Thoracic aorta (tissue), 2 donors: Measurements from ENCODE around the gene CHDH. TPM values are rescaled to one million over a fixed set of nuclear protein-coding genes. Genes with fewer than 3 reads are reported as not detected.

Experiments used
- ATAC-seq: fragments of 150-250 bp; one replicate; pipeline ENCODE4 v1.8.0; 2017; ENCODE audit warnings: low read depth; ENCODE audit not compliant: insufficient number of reproducible peaks, low FRiP score
- DNase-seq: peaks from one replicate; pipeline ENCODE4 v3.0.0-alpha.2; 2020; ENCODE audit warnings: low spot score
- H3K27ac ChIP-seq, 2 donors: fragments of 200-600 bp; sonication (generic); 1 replicate in 1 of 2; 2 replicates in 1 of 2; pipeline ENCODE4 v1.5.1; 2016; ENCODE audit warnings: mild to moderate bottlenecking in 2 of 2, moderate library complexity in 2 of 2
- H3K27me3 ChIP-seq: fragments of 200-600 bp; sonication (generic); replicated peaks from 2 replicates; pipeline ENCODE4 v1.6.0; 2016; ENCODE audit warnings: mild to moderate bottlenecking; ENCODE audit not compliant: insufficient read depth
- H3K36me3 ChIP-seq: fragments of 200-600 bp; sonication (generic); one replicate; pipeline ENCODE4 v1.5.1; 2016
- H3K4me1 ChIP-seq, 2 donors: fragments of 200-600 bp; sonication (generic); 1 replicate in 1 of 2; 2 replicates in 1 of 2; pipeline versions ENCODE4 v1.5.1 to v1.6.0; 2016; ENCODE audit warnings: low read depth in 2 of 2, mild to moderate bottlenecking in 1 of 2; ENCODE audit not compliant: control insufficient read depth in 1 of 2
- H3K4me3 ChIP-seq: fragments of 200-600 bp; sonication (generic); 2 replicates; pipeline ENCODE4 v1.5.1; 2016; ENCODE audit warnings: mild to moderate bottlenecking
- H3K9me3 ChIP-seq: fragments of 200-600 bp; sonication (generic); 2 replicates; pipeline ENCODE4 v1.5.1; 2016
- CTCF ChIP-seq: fragments of 200-600 bp; sonication (generic); IDR thresholded peaks from one replicate; pipeline ENCODE4 v1.5.1; 2019; ENCODE audit warnings: antibody characterized with exemption
- total RNA-seq, 2 donors: library from RNA; depleted of rRNA; stranded (reverse); fragments of >200 nt; gene quantifications; one replicate each; pipeline versions ENCODE4 v1.1.0 to v1.2.3, GENCODE V29; 2016

Gene CHDH
- total RNA-seq, 2 donors from 2014 or later: 0.68 to 8.4 TPM

- Histone ChIP-seq H3K4me3 (no peak overlapping the region), H3K4me1 (peaks cover 0 to 26% of the 10 kb centered on the region in 2 donors), H3K27ac (no peak overlapping the region), H3K9me3 (no peaks in the 10 kb centered on the region), H3K27me3 (no peaks in the 10 kb centered on the region), H3K36me3 (no peaks in the 10 kb centered on the region)
- TF ChIP-seq CTCF: no peak
- ATAC-seq: no peak
- DNase-seq: no peak
These were observed 43.9 kb downstream of the CHDH start for GRCh38 chr3:53802256-53802880.

- ATAC-seq (no peak), DNase-seq (no peak)
- Histone ChIP-seq H3K4me1 (peaks cover 0 to 20% of the 10 kb centered on the region in 2 donors), H3K4me3 (no peak overlapping the region), H3K27ac (no peak overlapping the region), H3K36me3 (no peaks in the 10 kb centered on the region), H3K9me3 (no peaks in the 10 kb centered on the region), H3K27me3 (no peaks in the 10 kb centered on the region)
- no peak for TF ChIP-seq CTCF
These were observed 44.9 kb downstream of the CHDH start for GRCh38 chr3:53801319-53801718.

GRCh38 chr3:53800041-53800906 lies 45.9 kb downstream of the CHDH start:
- H3K27me3 ChIP-seq: no peaks in the 10 kb centered on the region
- no peak overlapping the region for H3K4me3 ChIP-seq
- no peaks in the 10 kb centered on the region for H3K36me3 ChIP-seq
- no peak for ATAC-seq
- no peak for DNase-seq
- no peak overlapping the region for H3K27ac ChIP-seq
- TF ChIP-seq CTCF: no peak
- H3K4me1 ChIP-seq: peaks cover 2 to 22% of the 10 kb centered on the region in 2 donors
- H3K9me3 ChIP-seq: no peaks in the 10 kb centered on the region

- no peaks in the 10 kb centered on the region for H3K27me3 ChIP-seq
These were observed 46.8 kb downstream of the CHDH start for GRCh38 chr3:53799338-53799865.

More at GRCh38 chr3:53799338-53799865, 46.8 kb downstream of the CHDH start:
- no peak for TF ChIP-seq CTCF
- no peak for ATAC-seq
- H3K36me3 ChIP-seq: no peaks in the 10 kb centered on the region
- no peak for DNase-seq
- no peak overlapping the region for H3K27ac ChIP-seq
- no peaks in the 10 kb centered on the region for H3K9me3 ChIP-seq
- H3K4me3 ChIP-seq: no peak overlapping the region
- peaks cover 2 to 21% of the 10 kb centered on the region in 2 donors for H3K4me1 ChIP-seq
